Left lung (tissue), 10 donors: ENCODE measurements around the gene ARHGAP40. TPM values are rescaled to one million over a fixed set of nuclear protein-coding genes. Genes with fewer than 3 reads are reported as not detected.
A peak's percentile ranks its signal among the peaks of the same experiment; 100 is the strongest.

Experiments used
- ATAC-seq: fragments of 200-7000 bp; cut with Tn5 transposase; one replicate; pipeline ENCODE4 v1.9.1; 2020; ENCODE audit warnings: moderate library complexity
- DNase-seq, 4 donors: peaks; one replicate each; pipeline ENCODE4 v3.0.0-alpha.2; 2013 to 2020
- H3K27ac ChIP-seq, 2 donors: fragments of 200-600 bp; sonication (generic) in 1 of 2; one replicate each; pipeline versions ENCODE4 v1.5.0 to v1.8.0; 2020 to 2021
- H3K27me3 ChIP-seq, 2 donors: fragments of 200-600 bp; sonication (generic) in 1 of 2; one replicate each; pipeline versions ENCODE4 v1.5.0 to v1.8.0; 2020 to 2021
- H3K36me3 ChIP-seq, 2 donors: fragments of 200-600 bp; sonication (generic) in 1 of 2; one replicate each; pipeline versions ENCODE4 v1.5.0 to v1.8.0; 2020 to 2021
- H3K4me1 ChIP-seq, 2 donors: fragments of 200-600 bp; one replicate each; pipeline ENCODE4 v1.8.0; 2021
- H3K4me3 ChIP-seq, 2 donors: fragments of 200-600 bp; sonication (generic) in 1 of 2; one replicate each; pipeline versions ENCODE4 v1.5.0 to v1.8.0; 2020 to 2021; ENCODE audit warnings: mild to moderate bottlenecking in 1 of 2
- H3K9me3 ChIP-seq, 2 donors: fragments of 200-600 bp; sonication (generic) in 1 of 2; one replicate each; pipeline versions ENCODE4 v1.5.0 to v1.8.0; 2020 to 2021
- intact Hi-C, 2 donors: fragments of 100-400 bp; cut with DNase I; formaldehyde crosslinking; loops; one replicate each; pipeline versions ENCODE4 v1.11.2 to v1.14.2; 2022
- polyA plus RNA-seq, 6 donors: library from polyadenylated mRNA; unstranded; fragments of 120-200 nt; gene quantifications; one replicate each; pipeline ENCODE4 v1.2.1, GENCODE V29; 2013; ENCODE audit not compliant: insufficient read length in 6 of 6
- total RNA-seq, 2 donors: library from RNA; stranded (reverse); fragmentation: NEBNext Ultra II Directional; extraction: Animal tissue kit (Norgen Biotek cat#: 25700); gene quantifications; one replicate each; pipeline ENCODE4 v1.2.1, GENCODE V29; 2021
- TF ChIP-seq, protein P1 (sequence below), 2 donors: fragments of 200-600 bp; sonication (generic) in 1 of 2; IDR thresholded peaks; one replicate each; pipeline versions ENCODE4 v1.5.0 to v1.8.0; 2021; ENCODE audit warnings: antibody characterized with exemption in 2 of 2
- donor health status: DM: no; HTN: yes; CAD: no.
- donor health status: DM: no; HTN: no; CAD: no.

ARHGAP40 gene
- total and polyA plus RNA-seq, 8 donors, result 0.13 to 0.62 (median 0.44) TPM; not detected in 1

DNA sequence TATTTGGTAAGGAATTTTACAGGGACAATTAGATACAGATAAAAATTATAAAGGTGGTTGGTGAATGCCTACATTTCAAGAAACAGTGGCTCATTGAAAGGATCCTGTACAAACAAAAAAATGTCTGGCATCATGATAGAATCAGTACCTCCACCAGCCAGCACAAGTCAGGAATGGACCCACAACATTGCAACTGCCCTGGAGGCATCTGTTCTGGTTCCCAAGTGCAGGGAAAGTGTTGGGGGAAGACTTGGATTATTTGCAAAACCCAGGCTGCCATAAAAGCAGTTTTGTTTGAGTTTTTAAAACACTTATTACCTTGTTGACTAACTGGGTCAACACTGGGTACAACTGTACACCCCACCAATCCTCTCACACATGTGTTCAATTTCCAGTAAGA, 24.3 kb downstream of the ARHGAP40 start:
- ATAC-seq (no peak), DNase-seq (no peak)
- H3K27ac ChIP-seq, result no peak overlapping the region
- TF ChIP-seq, protein P1, sequence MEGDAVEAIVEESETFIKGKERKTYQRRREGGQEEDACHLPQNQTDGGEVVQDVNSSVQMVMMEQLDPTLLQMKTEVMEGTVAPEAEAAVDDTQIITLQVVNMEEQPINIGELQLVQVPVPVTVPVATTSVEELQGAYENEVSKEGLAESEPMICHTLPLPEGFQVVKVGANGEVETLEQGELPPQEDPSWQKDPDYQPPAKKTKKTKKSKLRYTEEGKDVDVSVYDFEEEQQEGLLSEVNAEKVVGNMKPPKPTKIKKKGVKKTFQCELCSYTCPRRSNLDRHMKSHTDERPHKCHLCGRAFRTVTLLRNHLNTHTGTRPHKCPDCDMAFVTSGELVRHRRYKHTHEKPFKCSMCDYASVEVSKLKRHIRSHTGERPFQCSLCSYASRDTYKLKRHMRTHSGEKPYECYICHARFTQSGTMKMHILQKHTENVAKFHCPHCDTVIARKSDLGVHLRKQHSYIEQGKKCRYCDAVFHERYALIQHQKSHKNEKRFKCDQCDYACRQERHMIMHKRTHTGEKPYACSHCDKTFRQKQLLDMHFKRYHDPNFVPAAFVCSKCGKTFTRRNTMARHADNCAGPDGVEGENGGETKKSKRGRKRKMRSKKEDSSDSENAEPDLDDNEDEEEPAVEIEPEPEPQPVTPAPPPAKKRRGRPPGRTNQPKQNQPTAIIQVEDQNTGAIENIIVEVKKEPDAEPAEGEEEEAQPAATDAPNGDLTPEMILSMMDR (IDR thresholded peaks at IDR 0.05), result no peak
- H3K36me3 ChIP-seq, result no peaks in the 10 kb centered on the region
- no peak overlapping the region for H3K4me3 ChIP-seq
- H3K9me3 ChIP-seq, result no peaks in the 10 kb centered on the region
- H3K4me1 ChIP-seq, result no peaks in the 10 kb centered on the region
- peaks cover 0 to 6% of the 10 kb centered on the region in 2 donors for H3K27me3 ChIP-seq
- intact Hi-C loops, result no loop called here

DNA sequence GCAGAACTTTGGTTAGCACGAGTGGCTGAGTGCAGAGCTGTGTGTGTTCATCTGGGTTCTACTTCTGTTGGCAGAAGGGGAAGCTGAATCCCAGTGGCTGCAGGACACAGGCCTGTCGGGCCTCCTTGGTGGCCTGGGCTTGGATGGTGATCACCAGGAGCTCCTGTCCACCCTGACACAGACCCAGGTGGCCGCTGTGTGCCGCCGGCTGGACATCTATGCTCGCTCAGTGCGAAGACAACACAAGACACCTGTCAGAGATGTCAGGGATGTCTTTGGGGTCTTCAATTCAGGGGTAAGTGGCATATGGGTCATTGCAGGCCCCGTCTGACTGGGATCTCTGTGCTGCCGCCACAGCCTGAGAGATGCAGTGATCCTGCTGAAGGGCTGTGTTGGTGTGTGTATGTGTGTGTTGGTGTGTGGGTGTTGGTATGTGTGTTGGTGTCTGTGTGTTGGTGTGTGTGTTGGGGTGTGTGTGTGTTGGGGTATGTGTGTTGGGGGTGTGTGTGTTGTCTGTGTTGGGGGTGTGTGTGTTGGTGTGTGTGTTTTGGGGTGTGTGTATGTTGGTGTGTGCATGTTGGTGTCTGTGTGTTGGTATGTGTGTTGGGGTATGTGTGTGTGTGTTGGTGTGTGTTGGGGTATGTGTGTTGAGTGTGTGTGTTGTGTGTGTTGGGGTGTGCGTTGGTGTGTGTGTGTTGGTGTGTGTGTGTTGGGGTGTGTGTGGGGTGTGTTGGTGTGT, 25.5 kb downstream of the ARHGAP40 start:
- H3K4me3 ChIP-seq, result no peak overlapping the region
- TF ChIP-seq, protein P1 (IDR thresholded peaks at IDR 0.05), result no peak
- H3K27ac ChIP-seq, result no peak overlapping the region
- intact Hi-C loops, result no loop called here
- peaks cover 0 to 5% of the 10 kb centered on the region in 2 donors for H3K27me3 ChIP-seq
- H3K4me1 ChIP-seq, result no peaks in the 10 kb centered on the region
- ATAC-seq, result no peak
- no peaks in the 10 kb centered on the region for H3K9me3 ChIP-seq
- no peak for DNase-seq
- H3K36me3 ChIP-seq, result no peaks in the 10 kb centered on the region

DNA sequence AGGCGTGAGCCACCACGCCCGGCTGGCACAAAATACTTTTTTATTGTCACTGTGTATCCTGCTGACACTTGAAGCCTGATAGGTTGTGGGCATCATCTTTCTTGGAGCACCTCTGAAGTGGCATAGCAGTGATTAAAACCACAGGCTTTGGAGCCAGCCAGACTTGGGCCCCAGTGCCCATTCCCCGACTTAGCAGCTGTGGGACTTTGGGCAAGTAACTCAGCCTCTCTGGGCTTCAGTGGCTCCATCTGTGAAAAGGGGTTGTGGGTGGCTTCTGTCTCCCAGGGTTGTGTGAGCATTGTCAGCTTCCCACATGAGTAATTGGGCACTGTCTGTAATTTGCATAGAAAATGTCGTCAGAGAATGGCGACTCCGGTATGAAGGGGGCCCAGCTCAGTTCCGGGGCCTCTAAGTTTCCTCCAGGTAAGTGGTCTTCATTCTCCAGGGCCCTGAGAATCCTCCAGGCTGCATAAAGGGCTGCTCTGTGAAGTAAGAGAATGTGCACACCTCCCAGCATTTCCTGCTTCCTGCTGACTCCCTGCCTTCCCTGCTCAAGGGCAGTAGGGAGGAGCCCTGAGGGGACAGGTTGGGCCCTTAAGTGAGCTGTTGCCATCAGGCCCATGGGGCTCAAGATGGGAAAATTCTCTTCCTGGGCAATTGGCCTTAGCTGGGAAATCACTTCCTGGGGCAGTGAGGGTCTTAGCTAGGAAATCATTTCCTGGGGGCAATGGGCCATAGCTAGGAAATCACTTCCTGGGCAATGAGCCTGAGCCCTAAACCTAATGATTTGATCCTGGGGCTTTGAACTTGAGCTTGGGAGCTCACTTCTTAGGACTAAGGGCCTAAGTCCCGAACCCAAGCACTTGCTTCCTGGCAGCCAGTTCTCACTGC, 27.2 kb downstream of the ARHGAP40 start:
- TF ChIP-seq, protein P1 (IDR thresholded peaks at IDR 0.05), result no peak
- Histone ChIP-seq H3K27me3 (peaks cover 0 to 12% of the 10 kb centered on the region in 2 donors), H3K27ac (no peak overlapping the region), H3K4me3 (no peak overlapping the region), H3K36me3 (no peaks in the 10 kb centered on the region), H3K4me1 (peaks cover 0 to 5% of the 10 kb centered on the region in 2 donors), H3K9me3 (no peaks in the 10 kb centered on the region)
- DNase-seq (no peak), ATAC-seq (peak; percentile 23)
- intact Hi-C loops, result no loop called here

DNA sequence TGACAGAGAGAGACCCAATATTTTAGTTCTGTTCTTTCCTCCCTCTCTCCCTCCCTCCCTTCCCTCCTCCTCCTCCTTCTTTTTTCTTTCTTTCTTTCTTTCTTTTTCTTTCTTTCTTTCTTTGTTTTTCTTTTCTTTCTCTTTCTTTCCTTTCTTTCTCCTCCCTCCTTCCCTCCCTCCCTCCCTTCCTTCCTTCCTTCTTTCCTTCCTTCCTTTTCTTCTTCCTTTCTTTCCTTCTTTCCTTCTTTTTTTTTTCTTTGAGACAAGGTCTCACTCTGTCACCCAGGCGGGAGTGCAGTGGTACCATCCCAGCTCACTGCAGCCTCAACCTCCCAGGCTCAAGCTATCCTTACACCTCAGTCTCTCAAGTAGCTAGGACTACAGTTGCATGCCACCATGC, 28.4 kb downstream of the ARHGAP40 start:
- H3K4me3 ChIP-seq, result no peak overlapping the region
- no peaks in the 10 kb centered on the region for H3K36me3 ChIP-seq
- H3K4me1 ChIP-seq, result peaks cover 0 to 5% of the 10 kb centered on the region in 2 donors
- H3K27ac ChIP-seq, result no peak overlapping the region
- TF ChIP-seq, protein P1 (IDR thresholded peaks at IDR 0.05), result no peak
- DNase-seq (no peak), ATAC-seq (no peak)
- intact Hi-C loops, result no loop called here
- no peaks in the 10 kb centered on the region for H3K9me3 ChIP-seq
- peaks cover 0 to 24% of the 10 kb centered on the region in 2 donors for H3K27me3 ChIP-seq

DNA sequence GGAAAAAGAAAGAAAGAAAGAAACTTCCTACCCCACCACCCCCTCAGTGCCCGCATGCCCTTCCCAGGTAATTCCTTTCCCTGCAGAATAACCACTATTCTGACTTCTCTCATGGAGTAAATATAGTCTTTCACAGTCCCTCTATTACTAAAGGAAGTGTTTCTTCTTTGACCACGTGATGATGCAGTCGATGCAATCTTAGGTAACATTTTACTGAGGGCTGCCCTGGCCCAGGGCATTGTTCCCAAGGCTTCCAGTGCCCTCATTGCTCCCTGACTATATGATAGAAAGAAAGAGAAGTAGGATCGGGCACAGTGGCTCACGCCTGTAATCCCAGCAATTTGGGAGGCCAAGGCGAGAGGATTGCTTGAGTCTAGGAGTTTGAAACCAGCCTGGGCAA, 29.1 kb downstream of the ARHGAP40 start:
- Histone ChIP-seq H3K27me3 (peaks cover 0 to 27% of the 10 kb centered on the region in 2 donors), H3K4me1 (peaks cover 0 to 5% of the 10 kb centered on the region in 2 donors), H3K9me3 (no peaks in the 10 kb centered on the region), H3K27ac (no peak overlapping the region), H3K4me3 (no peak overlapping the region), H3K36me3 (no peaks in the 10 kb centered on the region)
- ATAC-seq (no peak), DNase-seq (no peak)
- TF ChIP-seq, protein P1 (IDR thresholded peaks at IDR 0.05), result no peak
- intact Hi-C loops, result no loop called here
